ENCODE measurements around the gene MYO1B. TPM values are rescaled to one million over a fixed set of nuclear protein-coding genes. Genes with fewer than 3 reads are reported as not detected.

MYO1B gene
- polyA plus RNA-seq, 3 donors = 0.01 TPM; not detected in 2

DNA sequence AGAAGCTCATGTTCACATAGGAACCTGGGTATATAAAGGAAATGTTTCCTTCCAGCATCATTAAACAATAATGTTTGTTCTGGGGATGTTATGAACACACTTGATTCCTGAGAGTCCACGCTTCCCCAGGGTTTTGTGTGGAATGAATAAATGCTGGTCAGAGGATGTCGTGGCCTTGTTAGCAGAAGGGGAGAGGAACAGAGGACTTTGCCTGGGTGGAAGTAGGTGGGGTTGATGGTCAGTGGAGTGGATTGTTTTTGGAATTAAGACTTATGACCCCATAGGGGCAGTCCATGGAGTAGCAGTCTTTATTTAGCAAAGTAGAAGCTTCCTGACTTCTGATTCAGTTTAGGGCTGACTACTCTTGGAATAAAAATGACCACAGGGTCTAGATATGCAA, 139.6 kb downstream of the MYO1B start:
- no peaks in the 10 kb centered on the region for H3K36me3 ChIP-seq (replicated peaks in 1 of 2; ENCODE audit: control insufficient read depth in 1 of 2, insufficient read depth in 2 of 2, low read length in 2 of 2)
- no peak overlapping the region for H3K27ac ChIP-seq (ENCODE audit: low read depth in 1 of 2, low read length in 2 of 2)
- H3K9me3 ChIP-seq (replicated peaks in 1 of 2; ENCODE audit: control insufficient read depth in 1 of 2, insufficient read depth in 1 of 2, low read length in 2 of 2) = no peaks in the 10 kb centered on the region
- DNase-seq = no peak
- no peaks in the 10 kb centered on the region for H4K20me1 ChIP-seq (ENCODE audit: insufficient read depth, low read length)
- H3K4me3 ChIP-seq (replicated peaks in 1 of 3; ENCODE audit: low read depth in 2 of 3, low read length in 3 of 3) = no peak overlapping the region
- H3K36me3 Mint-ChIP-seq = no peaks in the 10 kb centered on the region
- H3K9ac ChIP-seq (ENCODE audit: insufficient read depth, low read length, poor library complexity, severe bottlenecking) = no peak overlapping the region
- TF ChIP-seq, protein P1, sequence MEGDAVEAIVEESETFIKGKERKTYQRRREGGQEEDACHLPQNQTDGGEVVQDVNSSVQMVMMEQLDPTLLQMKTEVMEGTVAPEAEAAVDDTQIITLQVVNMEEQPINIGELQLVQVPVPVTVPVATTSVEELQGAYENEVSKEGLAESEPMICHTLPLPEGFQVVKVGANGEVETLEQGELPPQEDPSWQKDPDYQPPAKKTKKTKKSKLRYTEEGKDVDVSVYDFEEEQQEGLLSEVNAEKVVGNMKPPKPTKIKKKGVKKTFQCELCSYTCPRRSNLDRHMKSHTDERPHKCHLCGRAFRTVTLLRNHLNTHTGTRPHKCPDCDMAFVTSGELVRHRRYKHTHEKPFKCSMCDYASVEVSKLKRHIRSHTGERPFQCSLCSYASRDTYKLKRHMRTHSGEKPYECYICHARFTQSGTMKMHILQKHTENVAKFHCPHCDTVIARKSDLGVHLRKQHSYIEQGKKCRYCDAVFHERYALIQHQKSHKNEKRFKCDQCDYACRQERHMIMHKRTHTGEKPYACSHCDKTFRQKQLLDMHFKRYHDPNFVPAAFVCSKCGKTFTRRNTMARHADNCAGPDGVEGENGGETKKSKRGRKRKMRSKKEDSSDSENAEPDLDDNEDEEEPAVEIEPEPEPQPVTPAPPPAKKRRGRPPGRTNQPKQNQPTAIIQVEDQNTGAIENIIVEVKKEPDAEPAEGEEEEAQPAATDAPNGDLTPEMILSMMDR (IDR thresholded peaks at IDR 0.05) = no peak
- no peaks in the 10 kb centered on the region for H3K79me2 ChIP-seq (ENCODE audit: insufficient read depth, low read length)
- no peaks in the 10 kb centered on the region for H3K9me3 Mint-ChIP-seq
- WGBS (ENCODE audit: insufficient coverage) = 89% methylated on average over 2 of the region's 2 CpGs
- no peak overlapping the region for H2AFZ ChIP-seq (ENCODE audit: insufficient read depth, low read depth, low read length, poor library complexity, severe bottlenecking)
- intact Hi-C loops (cut with micrococcal nuclease) = no loop called here
- H3K27ac Mint-ChIP-seq = peak overlapping the region in 1 of 7 donors; percentile 74
- no peaks in the 10 kb centered on the region for H3K4me1 ChIP-seq (ENCODE audit: control insufficient read depth in 1 of 2, insufficient read depth in 2 of 2, low read length in 2 of 2)
- no peak overlapping the region for H3K4me3 Mint-ChIP-seq
- peaks cover 5% of the 10 kb centered on the region for H3K4me1 Mint-ChIP-seq
- no peaks in the 10 kb centered on the region for H3K27me3 ChIP-seq (ENCODE audit: control insufficient read depth in 2 of 2, insufficient read depth in 2 of 2, low read length in 2 of 2)
- no peak overlapping the region for H3K4me2 ChIP-seq (replicated peaks; ENCODE audit: extremely low read depth, low read length, poor library complexity, severe bottlenecking)
- H3K27me3 Mint-ChIP-seq (ENCODE audit: low read depth in 3 of 3) = peaks cover 0 to 2% (median 0%) of the 10 kb centered on the region in 3 donors

DNA sequence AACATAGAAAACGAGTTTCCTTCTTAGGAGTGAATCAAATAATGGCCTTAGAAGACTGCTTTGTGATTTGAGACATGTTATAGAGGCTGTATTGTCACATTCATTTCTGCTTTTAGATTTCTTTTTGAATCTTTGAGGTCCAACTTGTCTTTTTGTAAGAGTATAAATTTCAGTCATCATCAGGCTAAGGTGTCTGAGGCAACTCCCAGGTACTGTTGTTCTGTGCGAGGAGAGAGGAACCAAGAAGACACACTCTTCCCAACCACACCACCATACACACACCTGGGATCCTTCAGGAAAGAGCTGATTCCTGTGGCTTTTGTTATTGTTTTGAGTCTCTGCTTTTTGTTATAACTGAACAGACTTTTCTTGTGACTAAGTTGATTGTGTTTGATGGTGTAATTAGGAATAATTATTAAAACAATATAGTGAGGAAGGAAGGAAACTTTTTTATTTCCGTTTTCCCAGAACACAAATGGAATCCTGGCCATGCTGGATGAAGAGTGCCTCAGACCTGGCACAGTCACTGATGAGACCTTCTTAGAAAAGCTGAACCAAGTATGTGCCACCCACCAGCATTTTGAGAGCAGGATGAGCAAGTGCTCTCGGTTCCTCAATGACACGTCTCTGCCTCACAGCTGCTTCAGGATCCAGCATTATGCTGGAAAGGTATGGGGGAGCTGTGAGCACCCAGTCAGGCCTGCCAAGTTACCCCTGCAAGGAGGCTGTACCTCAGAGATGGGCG, 140.4 kb downstream of the MYO1B start:
- H4K20me1 ChIP-seq (ENCODE audit: insufficient read depth, low read length) = no peaks in the 10 kb centered on the region
- TF ChIP-seq, protein P1 (IDR thresholded peaks at IDR 0.05) = no peak
- H3K27ac ChIP-seq (ENCODE audit: low read depth in 1 of 2, low read length in 2 of 2) = no peak overlapping the region
- Mint-ChIP-seq H3K4me1 (peaks cover 5% of the 10 kb centered on the region), H3K9me3 (no peaks in the 10 kb centered on the region), H3K27ac (peak overlapping the region in 1 of 7 donors; percentile 5), H3K36me3 (no peaks in the 10 kb centered on the region), H3K4me3 (no peak overlapping the region), H3K27me3 (ENCODE audit: low read depth in 3 of 3) (peaks cover 0 to 2% (median 0%) of the 10 kb centered on the region in 3 donors)
- H3K9me3 ChIP-seq (replicated peaks in 1 of 2; ENCODE audit: control insufficient read depth in 1 of 2, insufficient read depth in 1 of 2, low read length in 2 of 2) = no peaks in the 10 kb centered on the region
- no peaks in the 10 kb centered on the region for H3K79me2 ChIP-seq (ENCODE audit: insufficient read depth, low read length)
- no peak overlapping the region for H3K4me2 ChIP-seq (replicated peaks; ENCODE audit: extremely low read depth, low read length, poor library complexity, severe bottlenecking)
- no peak for DNase-seq
- H3K27me3 ChIP-seq (ENCODE audit: control insufficient read depth in 2 of 2, insufficient read depth in 2 of 2, low read length in 2 of 2) = no peaks in the 10 kb centered on the region
- H3K4me1 ChIP-seq (ENCODE audit: control insufficient read depth in 1 of 2, insufficient read depth in 2 of 2, low read length in 2 of 2) = no peaks in the 10 kb centered on the region
- no peak overlapping the region for H2AFZ ChIP-seq (ENCODE audit: insufficient read depth, low read depth, low read length, poor library complexity, severe bottlenecking)
- WGBS (ENCODE audit: insufficient coverage) = 44% methylated on average over 3 of the region's 6 CpGs
- intact Hi-C loops (cut with micrococcal nuclease) = no loop called here
- no peaks in the 10 kb centered on the region for H3K36me3 ChIP-seq (replicated peaks in 1 of 2; ENCODE audit: control insufficient read depth in 1 of 2, insufficient read depth in 2 of 2, low read length in 2 of 2)
- H3K9ac ChIP-seq (ENCODE audit: insufficient read depth, low read length, poor library complexity, severe bottlenecking) = no peak overlapping the region
- H3K4me3 ChIP-seq (replicated peaks in 1 of 3; ENCODE audit: low read depth in 2 of 3, low read length in 3 of 3) = no peak overlapping the region

Data from CD14-positive monocyte (primary cell).